ENCODE data around the gene CHST3. TPM values are rescaled to one million over a fixed set of nuclear protein-coding genes. Genes with fewer than 3 reads are reported as not detected.

The CHST3 gene
- polyA plus RNA-seq, 3 donors, result 16.3 to 18.8 (median 17.9) TPM

DNA sequence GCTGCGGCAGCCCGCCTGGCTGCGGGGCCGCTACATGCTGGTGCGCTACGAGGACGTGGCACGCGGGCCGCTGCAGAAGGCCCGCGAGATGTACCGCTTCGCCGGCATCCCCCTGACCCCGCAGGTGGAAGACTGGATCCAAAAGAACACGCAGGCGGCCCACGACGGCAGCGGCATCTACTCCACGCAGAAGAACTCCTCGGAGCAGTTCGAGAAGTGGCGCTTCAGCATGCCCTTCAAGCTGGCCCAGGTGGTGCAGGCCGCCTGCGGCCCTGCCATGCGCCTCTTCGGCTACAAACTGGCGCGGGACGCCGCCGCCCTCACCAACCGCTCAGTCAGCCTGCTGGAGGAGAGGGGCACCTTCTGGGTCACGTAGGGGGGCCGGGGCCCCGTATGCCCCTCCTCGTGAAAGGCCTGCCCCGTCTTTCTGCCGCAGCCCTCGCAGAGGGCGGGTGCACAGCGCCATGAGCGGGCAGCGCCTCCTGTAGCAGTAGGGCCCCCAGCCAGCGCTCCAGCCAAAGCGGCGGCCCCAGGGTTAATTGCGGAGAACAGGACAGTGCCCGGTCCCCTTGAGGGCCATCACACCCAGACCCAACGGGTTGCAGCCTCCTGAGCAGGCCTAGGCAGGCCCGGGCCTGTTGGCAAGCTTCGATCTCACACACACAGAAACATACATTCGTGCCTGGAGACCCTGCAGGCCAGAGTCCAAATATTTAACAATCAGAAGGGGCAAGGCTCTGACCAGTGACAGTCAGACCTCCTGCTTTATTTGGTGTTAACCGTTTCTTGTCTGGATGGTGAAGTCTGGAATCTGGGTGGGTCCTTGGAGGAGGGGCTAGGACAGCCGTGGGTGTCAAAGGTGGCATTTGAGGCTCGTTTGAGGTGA is 44.1 kb downstream of the CHST3 start:
- DNase-seq, result no peak

DNA sequence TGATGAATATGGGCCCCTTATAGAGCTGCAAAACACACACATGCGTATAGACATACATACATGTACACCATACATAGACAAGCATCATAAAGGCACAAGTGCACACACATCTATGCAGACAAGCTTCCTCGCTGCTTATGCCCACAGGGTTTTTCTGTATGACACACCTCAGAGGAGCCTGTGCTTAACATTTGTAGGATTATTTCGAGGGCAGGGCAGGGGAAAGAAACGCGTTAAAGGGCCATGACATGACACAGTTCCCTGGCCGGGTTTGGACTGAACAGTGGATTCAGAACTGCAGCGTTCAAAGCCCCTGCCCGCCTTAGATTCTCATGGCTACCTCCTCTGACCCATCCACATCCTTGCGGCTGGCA is 44.8 kb downstream of the CHST3 start:
- no peak for DNase-seq

DNA sequence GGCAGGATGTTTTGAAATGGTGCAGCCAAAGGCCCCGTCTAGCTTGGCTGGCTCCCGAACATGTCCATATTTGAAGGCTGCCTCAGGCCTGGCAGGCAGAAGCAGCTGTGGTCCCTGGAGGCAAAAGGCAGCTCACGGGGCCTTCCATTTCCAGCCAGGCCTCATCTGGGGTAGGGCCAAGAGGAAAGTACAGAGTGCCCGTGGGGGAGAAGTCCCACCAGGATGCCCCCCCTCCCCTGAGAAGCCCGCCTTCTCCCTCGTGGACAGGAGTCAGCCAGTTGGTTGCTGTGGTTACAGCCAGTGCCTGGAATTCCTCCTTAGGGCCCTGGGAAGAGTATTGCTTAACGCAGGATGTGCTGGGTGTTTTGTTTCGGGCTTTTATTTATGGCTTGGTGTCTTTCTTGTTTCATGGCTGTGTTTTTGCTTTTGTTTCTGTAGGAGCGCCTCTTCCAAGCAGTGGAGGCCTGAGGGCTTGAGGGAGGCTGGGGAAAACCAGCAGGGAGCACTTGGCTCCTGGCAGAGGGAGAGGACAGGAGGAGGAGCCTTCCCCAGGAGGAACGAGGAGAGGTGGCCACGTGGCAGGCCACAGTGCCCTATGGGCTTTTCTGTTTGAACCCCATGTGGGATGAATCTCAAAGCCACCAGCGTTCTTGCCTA is 45.4 kb downstream of the CHST3 start:
- peak; percentile 88 for DNase-seq

DNA sequence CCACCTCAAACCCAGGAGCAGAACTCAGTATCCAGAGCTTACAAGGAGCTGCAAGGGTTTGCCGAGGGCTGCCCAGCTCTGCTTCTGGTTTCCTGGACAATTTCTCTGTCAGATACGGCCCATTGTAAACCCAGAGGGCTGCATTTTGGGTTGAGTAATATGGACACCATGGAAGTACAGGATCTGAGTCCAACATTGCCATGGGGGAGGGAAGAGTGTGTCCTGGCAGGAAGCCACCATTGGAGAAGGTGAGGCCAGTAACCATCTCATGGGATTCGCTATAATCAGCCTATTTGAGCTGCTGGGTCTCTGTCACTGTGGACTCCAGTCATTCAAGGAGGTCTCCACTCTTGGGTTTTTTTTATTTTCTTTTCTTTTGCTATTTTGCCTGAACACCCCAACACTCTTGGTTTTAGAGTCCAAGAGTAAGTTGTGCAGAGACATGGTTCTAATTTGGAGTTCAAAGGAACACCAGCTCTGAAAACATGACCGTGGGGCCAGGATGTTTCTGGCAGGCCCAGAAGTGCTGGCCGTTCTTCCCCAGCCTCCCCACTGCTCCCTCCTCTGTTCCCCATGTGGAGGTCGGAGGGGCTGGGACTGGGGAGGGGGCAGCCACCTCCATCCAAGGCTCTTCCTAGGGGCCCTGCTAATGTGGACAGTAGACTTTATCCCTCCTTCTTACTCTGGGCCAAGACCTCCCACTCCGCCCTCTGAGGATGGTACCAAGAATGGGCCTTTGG is 46.2 kb downstream of the CHST3 start:
- no peak for DNase-seq

DNA sequence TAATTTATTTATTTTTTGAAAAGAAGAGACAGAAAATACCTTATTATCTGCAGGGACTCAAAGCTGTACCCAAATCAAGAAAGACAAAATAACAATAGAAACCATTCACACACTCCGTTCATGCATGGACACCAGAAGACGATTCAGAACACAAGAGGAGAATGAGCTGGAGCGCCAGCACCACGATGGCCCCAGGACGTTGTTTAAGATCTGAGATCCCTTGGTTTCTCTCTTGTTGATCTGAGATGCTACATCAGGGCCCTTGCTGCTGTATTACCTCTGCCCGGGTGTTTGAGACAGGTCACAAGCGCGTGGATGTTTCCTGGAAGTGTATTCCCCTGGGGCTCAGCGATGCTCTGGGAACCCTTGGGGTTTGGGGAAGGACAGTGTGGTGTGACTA is 46.8 kb downstream of the CHST3 start:
- DNase-seq, result no peak

DNA sequence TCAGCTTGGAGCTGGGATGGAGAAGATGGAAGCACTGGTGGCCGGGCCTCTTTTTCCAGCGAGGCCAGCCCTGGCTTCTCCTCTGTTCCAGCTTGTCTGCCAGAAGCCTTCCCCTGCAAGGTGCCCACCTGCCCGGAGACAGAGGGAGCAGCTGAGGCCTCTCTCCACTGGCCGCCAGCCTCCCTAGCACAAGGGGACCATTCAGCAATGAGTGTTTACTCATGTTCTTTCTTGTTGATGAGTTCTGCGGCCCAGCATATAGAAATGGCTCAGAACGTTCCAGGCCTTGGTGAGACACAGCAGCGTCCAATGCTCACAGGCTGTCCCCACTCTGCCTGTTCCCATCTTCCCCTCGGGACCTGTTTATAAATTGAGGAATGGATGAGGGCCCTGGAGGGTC is 47.3 kb downstream of the CHST3 start:
- no peak for DNase-seq

DNA sequence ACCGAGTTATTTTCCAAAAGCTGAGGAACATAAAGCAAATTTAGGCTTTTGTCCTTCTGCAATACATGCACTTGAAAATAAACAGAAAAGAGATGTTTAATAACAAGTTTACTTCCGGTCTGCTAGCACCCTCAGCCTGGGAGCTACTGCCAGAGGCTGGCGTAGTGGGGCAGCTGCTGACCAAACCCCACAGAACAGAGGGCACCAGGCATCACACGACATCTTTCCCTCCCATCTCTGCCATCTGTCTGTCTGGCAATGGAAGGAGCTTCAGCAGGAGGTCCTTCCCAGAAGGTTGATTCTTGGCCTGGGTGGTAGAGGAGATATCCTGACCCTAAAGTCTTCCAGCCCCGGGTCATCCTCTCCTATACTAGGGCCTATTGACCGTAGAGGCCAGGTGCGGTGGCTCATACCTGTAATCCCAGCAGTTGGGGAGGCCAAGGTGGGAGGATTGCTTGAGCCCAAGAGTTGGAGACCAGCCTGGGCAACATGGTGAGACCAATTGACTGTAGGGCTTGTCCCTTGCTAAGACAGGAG is 47.8 kb downstream of the CHST3 start:
- no peak for DNase-seq

DNA sequence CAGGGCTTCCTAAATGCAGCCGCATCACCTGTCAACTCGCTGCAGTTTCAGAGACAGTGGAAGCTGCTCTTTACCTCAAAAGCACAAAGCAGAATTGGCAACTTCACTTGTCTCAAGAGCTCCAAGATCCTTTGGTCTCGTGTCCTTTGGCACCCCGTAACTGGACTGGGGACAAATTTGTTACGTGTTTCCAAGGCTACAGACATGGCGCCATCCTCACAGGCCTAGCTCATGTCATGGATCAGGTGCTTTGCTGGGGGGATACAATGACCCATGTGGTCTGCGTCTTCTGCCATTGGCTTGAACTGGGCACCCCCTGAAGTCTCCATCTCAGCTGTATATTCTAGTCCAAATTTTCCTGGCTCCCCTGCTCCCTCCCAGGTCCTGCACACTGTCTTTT is 48.6 kb downstream of the CHST3 start:
- DNase-seq, result no peak

DNA sequence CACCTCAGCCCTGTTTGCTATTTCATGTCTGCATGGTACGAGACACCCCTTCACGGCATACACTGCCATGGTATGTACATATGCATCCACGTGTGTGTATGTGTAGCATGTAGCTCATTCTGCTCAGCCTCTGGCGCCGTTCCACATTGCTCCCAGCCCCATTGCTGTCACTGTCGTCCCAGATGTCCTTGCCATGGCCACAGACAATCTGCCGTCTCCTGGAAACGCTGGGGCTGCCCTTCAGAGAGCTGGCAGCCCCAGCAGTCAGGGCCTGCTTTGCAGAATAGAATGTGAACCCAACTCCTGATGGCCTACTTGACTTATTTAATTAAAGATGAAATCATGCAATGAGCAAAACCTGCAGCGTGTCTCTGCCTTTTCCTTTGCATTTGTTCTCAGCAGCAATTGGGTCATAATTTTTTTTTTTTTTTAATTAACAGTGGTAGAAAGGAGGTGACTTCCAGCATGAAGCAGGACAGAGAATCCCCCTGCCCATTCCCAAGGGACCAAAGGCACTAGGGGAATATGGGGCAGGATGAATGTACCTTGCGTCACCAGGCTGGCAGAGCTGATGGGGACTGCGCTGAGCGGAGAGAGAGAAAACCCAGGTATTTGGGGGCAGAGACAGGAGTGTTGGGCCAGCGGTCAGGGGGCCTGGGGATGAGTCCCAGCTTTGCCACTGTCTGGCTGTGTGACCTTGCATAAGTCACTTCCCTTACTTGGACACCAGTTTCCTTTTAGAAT is 49.2 kb downstream of the CHST3 start:
- DNase-seq, result no peak

DNA sequence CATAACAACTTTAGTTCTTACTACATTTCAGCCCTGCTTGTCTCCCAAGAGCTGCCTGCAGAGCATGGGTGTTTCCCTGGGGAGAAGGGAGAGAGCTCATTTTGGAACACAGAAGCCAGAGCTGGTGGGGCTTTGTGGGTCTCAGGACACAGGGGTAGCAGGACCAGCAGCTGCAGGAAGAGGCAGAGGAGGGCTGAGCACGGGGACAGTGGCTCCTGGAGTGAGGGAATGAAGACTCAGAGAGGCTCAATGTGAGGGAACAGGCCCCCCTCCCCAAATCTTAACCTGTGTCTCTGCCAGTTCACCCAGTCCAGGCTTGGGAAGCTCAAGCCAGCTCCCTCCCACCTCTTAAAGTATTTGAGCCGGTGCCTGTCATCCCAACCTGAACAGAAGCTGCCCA is 50.0 kb downstream of the CHST3 start:
- DNase-seq, result no peak

DNA sequence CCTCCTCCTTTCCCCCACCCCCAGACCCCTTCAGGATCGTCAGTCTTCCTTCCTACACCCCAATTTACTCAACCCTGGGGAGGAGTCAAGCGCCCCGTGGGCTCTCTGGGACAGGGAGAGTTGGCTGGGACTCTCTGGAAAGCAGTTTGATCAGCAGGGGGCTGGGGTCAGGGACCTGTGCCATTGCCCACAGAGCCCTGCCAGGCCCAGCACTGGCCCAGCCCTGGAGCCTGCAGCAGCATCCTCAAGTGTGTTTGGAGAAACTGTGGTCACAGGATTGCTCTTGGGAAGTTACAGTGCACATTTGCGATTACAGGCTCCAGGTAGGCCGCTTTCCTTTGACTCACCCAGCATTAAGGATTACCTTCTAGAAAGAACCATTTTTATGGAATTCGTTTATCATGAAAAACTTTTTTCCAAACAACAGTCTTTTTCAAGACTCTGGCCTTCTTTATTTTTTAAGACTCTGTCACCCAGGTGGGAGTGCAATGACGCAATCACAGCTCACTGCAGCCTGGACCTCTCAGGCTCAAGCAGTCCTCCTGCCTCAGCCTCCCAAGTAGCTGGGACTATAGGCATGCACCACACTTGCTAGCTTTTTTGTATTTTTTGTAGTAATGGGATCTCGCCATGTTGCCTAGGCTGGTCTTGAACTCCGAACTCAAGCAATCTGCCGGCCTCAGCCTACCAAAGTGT is 50.7 kb downstream of the CHST3 start:
- no peak for DNase-seq

DNA sequence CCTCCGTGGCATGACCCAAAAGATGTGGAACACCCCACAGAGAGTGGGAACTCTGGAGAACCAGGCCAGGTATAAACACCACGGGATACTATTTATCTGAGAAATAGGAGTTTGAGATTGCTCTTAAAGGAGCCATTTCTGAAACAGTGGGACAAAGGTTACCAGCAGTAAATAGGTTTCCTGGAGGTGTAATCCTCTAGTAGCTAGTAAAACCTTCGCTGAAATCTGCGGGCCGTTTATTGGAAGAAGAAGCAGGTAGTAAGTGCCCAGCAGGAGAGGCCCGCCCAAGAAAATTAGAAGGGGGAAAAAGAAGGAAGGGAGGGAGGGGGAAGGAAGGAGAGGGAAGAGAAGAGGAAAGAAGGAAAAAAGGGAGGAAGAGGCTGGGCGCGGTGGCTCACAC is 51.6 kb downstream of the CHST3 start:
- no peak for DNase-seq

DNA sequence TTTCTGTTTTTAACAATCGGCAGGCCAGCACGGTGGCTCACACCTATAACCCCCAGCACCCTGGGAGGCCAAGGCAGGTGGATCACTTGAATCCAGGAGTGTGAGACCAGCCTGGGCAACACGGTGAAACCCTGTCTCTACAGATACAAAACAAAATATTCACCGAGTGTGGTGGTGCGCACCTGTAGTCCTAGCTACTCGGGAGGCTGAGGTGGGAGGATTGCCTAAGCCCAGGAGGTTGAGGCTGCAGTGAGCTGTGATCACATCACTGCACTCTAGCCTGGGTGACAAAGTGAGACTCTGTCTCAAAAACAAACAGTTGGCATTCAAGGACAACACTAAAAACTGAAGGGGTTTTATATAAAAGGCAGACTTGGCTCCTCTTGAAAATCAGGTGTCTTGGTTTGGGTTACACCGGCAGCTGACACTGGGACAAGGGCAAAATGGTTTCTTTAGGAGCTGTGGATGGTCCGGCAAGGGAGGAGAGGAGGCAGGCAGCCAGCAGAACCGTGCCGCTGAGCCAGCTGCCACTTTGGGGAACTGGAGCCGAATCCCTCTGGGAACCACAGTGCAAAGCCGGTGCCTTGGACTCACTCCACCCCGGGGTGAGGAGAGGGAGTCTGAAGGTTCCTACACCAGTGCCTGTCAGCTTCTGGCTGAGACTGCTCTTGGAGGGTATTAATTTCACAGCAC is 52.6 kb downstream of the CHST3 start:
- no peak for DNase-seq

DNA sequence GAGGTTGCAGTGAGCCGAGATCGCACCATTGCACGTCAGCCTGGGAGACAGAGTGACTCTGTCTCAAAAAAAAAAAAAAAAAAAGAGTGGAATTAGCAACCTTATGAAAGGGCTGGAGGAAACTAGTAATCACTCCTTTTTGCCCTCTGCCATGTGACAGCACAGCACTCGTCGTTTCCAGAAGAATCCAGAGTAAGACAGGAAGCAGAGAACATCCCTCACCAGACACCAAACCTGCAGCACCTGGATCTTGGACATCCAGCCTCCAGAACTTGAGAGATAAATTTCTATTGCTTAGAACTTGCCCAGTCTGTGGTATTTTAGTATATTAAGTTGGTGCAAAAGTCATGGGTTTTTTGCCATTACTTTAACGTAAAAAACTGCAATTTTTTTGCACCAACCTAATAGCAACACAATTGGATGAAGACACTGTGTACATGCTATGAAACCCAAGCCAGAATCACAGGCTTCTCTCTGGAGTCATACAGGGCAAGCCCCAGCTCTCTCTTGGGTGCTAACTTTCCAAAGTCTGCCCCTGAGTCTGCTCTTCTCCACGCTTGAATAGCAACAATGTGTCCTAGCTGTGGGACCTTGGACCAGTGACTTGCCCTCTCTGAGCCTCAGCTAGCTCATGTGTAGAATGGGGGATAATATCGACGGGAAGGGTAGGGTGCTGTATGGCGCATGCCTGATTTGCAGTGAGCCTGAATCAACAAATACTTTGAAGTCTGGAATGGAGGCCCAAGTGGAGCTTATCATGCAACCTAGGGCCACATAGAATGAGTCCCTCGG is 55.1 kb downstream of the CHST3 start:
- DNase-seq, result no peak

DNA sequence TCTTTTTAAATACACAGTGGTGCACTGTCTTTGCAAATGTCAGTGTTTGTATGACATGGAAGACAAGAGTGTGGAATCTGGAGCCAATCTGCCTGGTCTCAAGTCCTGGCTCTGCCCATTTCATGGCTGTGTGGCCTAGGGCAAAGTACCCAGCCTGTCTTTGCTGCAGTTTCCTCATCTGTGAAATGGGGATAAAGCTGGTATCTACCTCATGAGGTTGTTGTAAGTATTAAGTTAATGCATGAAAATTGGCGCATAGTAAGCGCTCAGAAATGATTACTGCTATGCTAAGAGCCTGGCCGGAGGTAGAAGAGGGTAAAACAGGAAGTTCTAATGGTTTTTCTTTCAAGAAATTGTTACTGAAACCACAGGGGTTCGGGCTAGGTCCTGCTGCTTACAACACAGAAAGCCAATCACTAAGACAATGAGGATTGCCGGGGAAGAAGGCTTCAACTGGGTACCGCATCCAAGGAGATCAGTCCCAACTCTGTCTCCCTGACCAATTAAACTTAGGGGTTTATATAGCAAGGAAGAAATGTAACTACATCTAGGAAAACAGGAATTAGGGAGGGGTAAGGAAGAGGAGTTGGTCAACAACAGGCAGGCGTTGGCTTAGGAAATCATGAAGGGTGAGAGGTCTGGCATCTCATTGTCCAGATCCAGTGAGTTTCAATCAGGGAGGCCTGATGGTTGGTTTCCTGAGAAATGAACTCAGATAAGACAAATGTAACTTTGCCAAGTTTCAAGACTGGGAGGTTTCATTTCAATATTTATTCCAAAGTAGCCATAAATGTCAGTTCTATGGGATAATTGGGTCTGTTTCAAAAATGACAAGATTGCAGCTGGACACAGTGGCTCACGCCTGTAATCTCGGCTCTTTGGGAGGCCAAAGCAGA is 57.0 kb downstream of the CHST3 start:
- DNase-seq, result no peak

DNA sequence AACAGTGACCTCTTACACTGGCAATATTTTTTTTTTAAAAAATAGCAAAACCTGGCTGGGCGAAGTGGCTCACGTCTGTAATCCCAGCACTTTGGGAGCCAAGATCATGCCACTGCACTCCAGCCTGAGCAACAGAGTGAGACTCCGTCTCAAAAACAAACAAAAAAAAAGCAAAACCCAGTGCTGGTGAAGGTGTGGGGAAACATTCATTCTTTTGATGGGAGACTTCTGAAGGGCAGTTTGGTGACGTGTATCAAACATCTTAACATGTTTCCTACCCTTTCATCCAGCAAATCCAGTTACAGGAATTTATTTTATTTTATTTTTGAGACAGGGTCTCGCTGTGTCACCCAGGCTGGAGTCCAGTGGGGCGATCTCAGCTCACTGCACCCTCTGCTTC is 58.0 kb downstream of the CHST3 start:
- DNase-seq, result no peak

DNA sequence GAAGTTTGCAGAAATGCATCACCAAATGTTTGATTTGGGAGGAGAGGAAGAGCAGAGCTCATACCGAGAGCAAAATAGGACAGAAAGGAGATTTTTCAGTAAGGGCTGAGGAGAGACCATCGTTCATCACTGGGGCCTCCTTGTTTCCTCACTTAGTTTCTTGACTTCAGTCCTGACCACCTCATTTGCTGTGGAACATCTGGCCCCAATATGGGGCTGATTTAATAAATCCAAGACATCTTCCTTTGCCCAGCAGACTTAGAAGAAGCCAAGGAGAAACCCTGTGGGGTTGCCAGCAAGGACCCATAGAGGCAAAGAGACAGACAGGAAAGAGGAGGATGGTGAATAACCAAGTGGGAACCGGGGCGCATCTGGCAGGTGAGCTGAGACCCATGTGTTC is 60.4 kb downstream of the CHST3 start:
- DNase-seq, result no peak

DNA sequence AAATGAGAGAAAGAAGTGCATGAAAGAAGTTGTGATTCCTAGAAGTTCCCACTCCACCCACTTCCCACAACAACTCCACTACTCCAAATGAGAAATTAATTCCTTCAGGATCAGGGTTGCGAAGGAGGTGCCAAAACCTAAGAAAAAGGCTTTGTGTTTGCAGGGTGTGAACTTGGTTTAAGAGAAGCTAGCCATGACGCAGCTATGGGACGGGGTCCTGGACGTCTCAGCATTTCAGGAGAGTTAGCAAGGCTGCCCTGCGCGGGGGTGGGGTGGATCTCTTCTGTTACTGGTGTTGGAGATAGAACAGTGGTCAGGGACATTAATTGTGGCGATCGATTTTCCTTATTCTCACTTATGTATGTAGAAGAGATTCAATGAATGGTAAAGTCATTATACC is 61.2 kb downstream of the CHST3 start:
- DNase-seq, result no peak

DNA sequence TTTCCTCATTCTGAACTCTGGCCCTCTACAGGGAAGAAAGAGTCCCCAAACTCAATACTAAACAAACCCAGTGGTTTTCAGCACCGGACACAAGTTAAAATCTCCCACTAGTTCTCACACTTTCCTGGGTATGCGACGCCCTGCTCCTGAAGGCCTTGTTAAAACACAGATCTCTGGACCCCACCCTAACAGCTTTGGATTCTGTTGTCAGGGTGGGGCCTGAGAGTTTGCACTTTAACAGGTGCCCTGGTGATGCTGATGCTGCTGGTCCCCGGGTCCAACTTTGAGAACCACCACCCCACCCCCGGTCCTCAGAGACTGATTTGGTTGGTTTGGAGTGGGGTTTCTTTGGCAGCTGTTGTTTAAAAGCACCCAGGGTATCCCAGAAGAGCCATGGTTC is 61.6 kb downstream of the CHST3 start:
- DNase-seq, result no peak
